K562 (cell line): ENCODE results near the gene RSPH6A. TPM values are rescaled to one million over a fixed set of nuclear protein-coding genes. Genes with fewer than 3 reads are reported as not detected.
A peak's percentile ranks its signal among the peaks of the same experiment; 100 is the strongest.

Experiments
- ATAC-seq: fragments of 200-7000 bp; cut with Tn5 transposase; 3 replicates; pipeline ENCODE4 v1.9.1; 2020; ENCODE audit warnings: moderate library complexity
- BruUV-seq: library from RNA; stranded (reverse); fragments of 400-500 nt; replicated peaks from 2 replicates; lab custom pipeline; 2021; lab: Mats Ljungman, UMichigan
- CTCF ChIA-PET: fragments of 300-600 bp; formaldehyde crosslinking; extraction: SDS; loops from one replicate; lab custom pipeline; 2021; ENCODE audit warnings: low intra/inter-chr PET ratio; lab: Yijun Ruan, JAX
- POLR2A ChIA-PET: fragments of 300-600, 350-650 bp; sonication (Branson Sonifier 250); formaldehyde crosslinking; extraction: SDS; loops from one replicate; lab custom pipeline; 2021; ENCODE audit warnings: antibody characterized with exemption, inconsistent platforms; lab: Yijun Ruan, JAX
- DNase-seq, 4 experiments: peaks; one replicate each; pipeline versions ENCODE4 v3.0.0 to v3.0.0-alpha.2; 2011 to 2018; ENCODE audit warnings: low spot score in 3 of 4, mixed read lengths in 3 of 4; ENCODE audit errors: extremely low read depth in 1 of 4
- FAIRE-seq: peaks from 2 replicates; lab custom pipeline; 2011; peaks lifted over from hg19 to GRCh38; lab: Jason Lieb, UNC
- H2AFZ ChIP-seq: 2 replicates; pipeline ENCODE4 v1.6.0; 2011; ENCODE audit warnings: low read depth, low read length, control low read depth, inconsistent platforms
- H3K27ac ChIP-seq: fragments of 200-600 bp; 3 replicates; pipeline ENCODE4 v1.8.0; 2011; ENCODE audit warnings: low read depth, mild to moderate bottlenecking, control low read depth, inconsistent platforms, low read length, moderate library complexity, mixed read lengths; ENCODE audit errors: extremely low read depth
- H3K27me3 ChIP-seq, 2 experiments: fragments of 300-600 bp in 1 of 2; 2 replicates in 1 of 2; 3 replicates in 1 of 2; pipeline versions ENCODE4 v1.6.0 to v1.8.0; 2011; ENCODE audit warnings: inconsistent platforms in 2 of 2, low read length in 2 of 2, mild to moderate bottlenecking in 1 of 2, mixed read lengths in 1 of 2, moderate library complexity in 1 of 2; ENCODE audit not compliant: control insufficient read depth in 2 of 2, insufficient read depth in 2 of 2
- H3K36me3 ChIP-seq: fragments of 300-600 bp; 3 replicates; pipeline ENCODE4 v1.8.0; 2011; ENCODE audit warnings: mild to moderate bottlenecking, low read length, inconsistent platforms; ENCODE audit not compliant: control insufficient read depth, insufficient read depth
- H3K4me1 ChIP-seq, 2 experiments: fragments of 200-600 bp in 1 of 2; replicated peaks in 1 of 2; 2 replicates in 1 of 2; 3 replicates in 1 of 2; pipeline versions ENCODE4 v1.5.1 to v1.8.0; 2011; ENCODE audit warnings: inconsistent platforms in 2 of 2, low read length in 2 of 2, mild to moderate bottlenecking in 1 of 2, mixed read lengths in 1 of 2, moderate library complexity in 1 of 2; ENCODE audit not compliant: control insufficient read depth in 2 of 2, insufficient read depth in 2 of 2
- H3K4me2 ChIP-seq: 2 replicates; pipeline ENCODE4 v1.6.1; 2011; ENCODE audit warnings: low read length, control low read depth, inconsistent platforms, mixed read lengths; ENCODE audit not compliant: insufficient read depth
- H3K4me3 ChIP-seq: fragments of 200-600 bp; sonication (generic), shearing (Covaris generic); 2 replicates; pipeline ENCODE4 v1.5.1; 2016; ENCODE audit warnings: control low read depth, inconsistent platforms
- H3K79me2 ChIP-seq: fragments of 200-600 bp; 3 replicates; pipeline ENCODE4 v1.8.0; 2011; ENCODE audit warnings: low read length, inconsistent platforms; ENCODE audit not compliant: control insufficient read depth, insufficient read depth
- H3K9ac ChIP-seq, 2 experiments: 2 replicates each; pipeline versions ENCODE4 v1.6.0 to v1.6.1; 2011; ENCODE audit warnings: low read depth in 2 of 2, low read length in 2 of 2, control low read depth in 1 of 2, inconsistent platforms in 1 of 2, mild to moderate bottlenecking in 1 of 2, mixed read lengths in 1 of 2; ENCODE audit not compliant: insufficient read depth in 1 of 2
- H3K9me1 ChIP-seq: one replicate; pipeline ENCODE4 v1.6.0; 2011; ENCODE audit warnings: inconsistent platforms, mild to moderate bottlenecking, low read length, moderate library complexity; ENCODE audit not compliant: control insufficient read depth, insufficient read depth
- H3K9me3 ChIP-seq: replicated peaks from 2 replicates; pipeline ENCODE4 v1.5.1; 2011; ENCODE audit warnings: low read depth, low read length, inconsistent platforms; ENCODE audit not compliant: control insufficient read depth, insufficient read depth
- H4K20me1 ChIP-seq: replicated peaks from 2 replicates; pipeline ENCODE4 v1.6.1; 2011; ENCODE audit warnings: low read length, inconsistent platforms, mixed read lengths; ENCODE audit not compliant: control insufficient read depth, insufficient read depth
- ASH1L ChIP-seq: fragments of 450-650 bp; IDR thresholded peaks from 2 replicates; pipeline ENCODE4 v1.6.1; 2018; ENCODE audit warnings: borderline replicate concordance, mild to moderate bottlenecking, low read depth; ENCODE audit not compliant: partially characterized antibody
- GABPB1 ChIP-seq: sonication (generic); formaldehyde crosslinking; IDR thresholded peaks from 2 replicates; pipeline ENCODE4 v1.8.0; 2022; ENCODE audit warnings: mild to moderate bottlenecking, missing genetic modification reagents
- GATAD2B ChIP-seq: fragments of 450-650 bp; IDR thresholded peaks from 2 replicates; pipeline ENCODE4 v1.6.1; 2017; ENCODE audit warnings: mild to moderate bottlenecking, borderline replicate concordance
- HNRNPL ChIP-seq: fragments of 200-400 bp; formaldehyde crosslinking; IDR thresholded peaks from 2 replicates; pipeline ENCODE4 v1.6.1; 2017; ENCODE audit warnings: low read depth, mild to moderate bottlenecking, low read length
- RCOR1 ChIP-seq, 2 experiments: IDR thresholded peaks; 2 replicates each; pipeline ENCODE4 v1.6.1; 2012; ENCODE audit warnings: low read depth in 2 of 2, low read length in 2 of 2, borderline replicate concordance in 1 of 2, improper control_type of control experiment in 1 of 2
- SRSF1 ChIP-seq: fragments of 200-400 bp; formaldehyde crosslinking; IDR thresholded peaks from 2 replicates; pipeline ENCODE4 v1.6.1; 2017; ENCODE audit warnings: mild to moderate bottlenecking, low read depth, low read length, moderate library complexity
- TAF1 ChIP-seq: IDR thresholded peaks from 2 replicates; pipeline ENCODE4 v1.6.1; 2011; ENCODE audit warnings: mild to moderate bottlenecking, low read length, moderate library complexity; ENCODE audit not compliant: insufficient read depth, control insufficient read depth, severe bottlenecking; ENCODE audit errors: extremely low read depth
- ZC3H11A ChIP-seq: IDR thresholded peaks from 2 replicates; pipeline ENCODE4 v1.6.1; 2012; ENCODE audit warnings: low read depth, low read length, improper control_type of control experiment
- WGBS: fragments of 100-300 bp; shearing (Covaris generic); methylation state at CpG from one replicate; pipeline ENCODE4 v1.1.6; 2016; ENCODE audit warnings: low coverage, mixed read lengths; ENCODE audit not compliant: insufficient coverage; ENCODE audit errors: missing lambda C conversion rate; 5-methylcytosine and 5-hydroxymethylcytosine counted together
- in situ Hi-C: fragments of 300-500 bp; cut with MboI; formaldehyde crosslinking; loops from 4 replicates; pipeline ENCODE4 v1.15.0; 2018; ENCODE audit warnings: inconsistent platforms, mixed read lengths
- intact Hi-C: fragments of 100-400 bp; cut with micrococcal nuclease; formaldehyde crosslinking; loops from 2 replicates; pipeline ENCODE4 v1.14.2; 2022
- polyA plus RNA-seq, 8 experiments: library from polyadenylated mRNA; depleted of rRNA in 4 of 8; stranded (reverse) in 5 of 8; unstranded in 3 of 8; fragments of >200 nt; fragmentation: Nextera tagmentation in 2 of 8; fragmentation: Illumina TruSeq in 1 of 8; extraction: Ambion mirVana in 2 of 8; extraction: Trizol in 1 of 8; gene quantifications; 2 replicates each; pipeline versions ENCODE4 v1.2.1 to v1.2.3, GENCODE V29; 2011 to 2014; ENCODE audit warnings: inconsistent platforms in 1 of 8, missing spikeins in 1 of 8
- total RNA-seq, 7 experiments: library from RNA; depleted of rRNA in 6 of 7; stranded (reverse); fragments of >200 nt in 6 of 7; fragmentation: Illumina TruSeq in 2 of 7; extraction: Trizol in 2 of 7; gene quantifications; 2 replicates each; pipeline versions ENCODE4 v1.2.1 to v1.2.3, GENCODE V29; 2011 to 2021; ENCODE audit warnings: low replicate concordance in 1 of 7
- TF ChIP-seq, protein P1 (sequence below): sonication (generic); formaldehyde crosslinking; IDR thresholded peaks from 2 replicates; pipeline ENCODE4 v1.8.1; 2023; ENCODE audit warnings: mild to moderate bottlenecking, missing genetic modification reagents
- TF ChIP-seq, protein P2 (sequence below): fragments of 450-650 bp; IDR thresholded peaks from 2 replicates; pipeline ENCODE4 v1.6.1; 2016; ENCODE audit warnings: antibody characterized with exemption
- TF ChIP-seq, protein P3 (sequence below): fragments of 450-650 bp; IDR thresholded peaks from 2 replicates; pipeline ENCODE4 v1.7.0; 2016; ENCODE audit warnings: borderline replicate concordance
- TF ChIP-seq, protein P4 (sequence below): fragments of 250-450 bp; sonication (Bioruptor Pico); IDR thresholded peaks from 2 replicates; pipeline ENCODE4 v1.8.0; 2021; ENCODE audit warnings: moderate library complexity, mild to moderate bottlenecking, inconsistent platforms

Gene RSPH6A
- total and polyA plus RNA-seq, 9 of the 15 experiments (the other 6 are each of a cell fraction or from before 2014, with no cell fraction given): 0.03 to 0.15 (median 0.07) TPM; not detected in 5

DNA sequence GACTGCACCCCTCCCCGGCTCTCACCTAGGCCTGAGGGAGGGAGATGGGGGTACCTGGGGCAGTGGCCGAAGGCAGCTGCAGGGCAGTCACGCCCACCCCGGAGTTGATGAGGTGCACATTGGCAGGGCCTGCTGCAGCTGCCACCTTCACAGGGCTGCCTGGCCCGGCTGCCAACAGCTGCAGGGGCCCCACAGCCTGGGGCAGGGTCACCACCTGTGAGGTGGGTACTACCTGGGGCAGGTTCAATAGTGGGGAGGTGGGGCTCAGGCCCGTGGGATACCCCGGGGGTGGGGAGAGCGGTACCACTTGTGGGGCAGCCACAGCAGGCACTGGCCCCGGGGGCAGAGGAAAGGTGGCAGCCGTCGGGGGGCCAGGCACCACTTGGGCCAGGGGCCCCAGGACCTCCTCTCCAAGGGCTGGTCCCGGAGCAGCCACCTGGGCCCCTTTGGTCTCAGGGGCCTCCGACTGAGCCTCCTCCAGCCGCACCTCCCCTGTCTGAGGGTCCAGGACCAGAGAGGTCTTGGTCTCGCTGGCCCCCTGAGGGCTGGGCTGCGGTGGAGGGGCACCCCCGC lies 48.7 kb downstream of the RSPH6A start:
- H3K79me2 ChIP-seq: peaks cover 17% of the 10 kb centered on the region; the same call in 2 of the 3 replicates
- BruUV-seq: no TSS peak
- H3K27ac ChIP-seq: no peak overlapping the region; the same call in 2 of the 3 replicates
- in situ Hi-C loops: no loop called here
- H3K27me3 ChIP-seq: no peaks in the 10 kb centered on the region
- DNase-seq (no peak), ATAC-seq (no peak), FAIRE-seq (no peak)
- no peaks in the 10 kb centered on the region for H3K9me3 ChIP-seq
- CTCF ChIA-PET: no interaction called here
- peak overlapping the region; percentile 56; the same call in 1 of the 2 replicates for H3K4me3 ChIP-seq
- no peak overlapping the region for H3K4me2 ChIP-seq
- peak overlapping the region in 1 of 2 experiments; percentile 98; a peak in 1 of 4 replicates for H3K9ac ChIP-seq
- peaks cover 10 to 86% of the 10 kb centered on the region in 2 experiments; a peak in 4 of 5 replicates for H3K4me1 ChIP-seq
- TF ChIP-seq, protein P1, sequence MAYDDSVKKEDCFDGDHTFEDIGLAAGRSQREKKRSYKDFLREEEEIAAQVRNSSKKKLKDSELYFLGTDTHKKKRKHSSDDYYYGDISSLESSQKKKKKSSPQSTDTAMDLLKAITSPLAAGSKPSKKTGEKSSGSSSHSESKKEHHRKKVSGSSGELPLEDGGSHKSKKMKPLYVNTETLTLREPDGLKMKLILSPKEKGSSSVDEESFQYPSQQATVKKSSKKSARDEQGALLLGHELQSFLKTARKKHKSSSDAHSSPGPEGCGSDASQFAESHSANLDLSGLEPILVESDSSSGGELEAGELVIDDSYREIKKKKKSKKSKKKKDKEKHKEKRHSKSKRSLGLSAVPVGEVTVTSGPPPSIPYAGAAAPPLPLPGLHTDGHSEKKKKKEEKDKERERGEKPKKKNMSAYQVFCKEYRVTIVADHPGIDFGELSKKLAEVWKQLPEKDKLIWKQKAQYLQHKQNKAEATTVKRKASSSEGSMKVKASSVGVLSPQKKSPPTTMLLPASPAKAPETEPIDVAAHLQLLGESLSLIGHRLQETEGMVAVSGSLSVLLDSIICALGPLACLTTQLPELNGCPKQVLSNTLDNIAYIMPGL: no peak
- TF ChIP-seq GATAD2B (no peak), GABPB1 (CRISPR knock-in tag) (0 out of 2 replicates have a peak, but pooled peaks have one; percentile 21), ZC3H11A (no peak), ASH1L (no peak), HNRNPL (0 out of 2 replicates have a peak, but pooled peaks have one; percentile 34), SRSF1 (no peak), TAF1 (no peak), RCOR1 (IDR thresholded peaks at IDR 0.05; ENCODE audit: borderline replicate concordance in 1 of 2, low read depth in 2 of 2, low read length in 2 of 2) (no peak)
- TF ChIP-seq, protein P2, sequence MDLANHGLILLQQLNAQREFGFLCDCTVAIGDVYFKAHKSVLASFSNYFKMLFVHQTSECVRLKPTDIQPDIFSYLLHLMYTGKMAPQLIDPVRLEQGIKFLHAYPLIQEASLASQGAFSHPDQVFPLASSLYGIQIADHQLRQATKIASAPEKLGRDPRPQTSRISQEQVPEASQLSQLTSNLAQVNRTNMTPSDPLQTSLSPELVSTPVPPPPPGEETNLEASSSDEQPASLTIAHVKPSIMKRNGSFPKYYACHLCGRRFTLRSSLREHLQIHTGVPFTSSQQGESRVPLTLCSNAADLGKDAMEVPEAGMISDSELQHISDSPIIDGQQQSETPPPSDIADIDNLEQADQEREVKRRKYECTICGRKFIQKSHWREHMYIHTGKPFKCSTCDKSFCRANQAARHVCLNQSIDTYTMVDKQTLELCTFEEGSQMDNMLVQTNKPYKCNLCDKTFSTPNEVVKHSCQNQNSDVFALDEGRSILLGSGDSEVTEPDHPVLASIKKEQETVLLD: no peak
- TF ChIP-seq, protein P3, sequence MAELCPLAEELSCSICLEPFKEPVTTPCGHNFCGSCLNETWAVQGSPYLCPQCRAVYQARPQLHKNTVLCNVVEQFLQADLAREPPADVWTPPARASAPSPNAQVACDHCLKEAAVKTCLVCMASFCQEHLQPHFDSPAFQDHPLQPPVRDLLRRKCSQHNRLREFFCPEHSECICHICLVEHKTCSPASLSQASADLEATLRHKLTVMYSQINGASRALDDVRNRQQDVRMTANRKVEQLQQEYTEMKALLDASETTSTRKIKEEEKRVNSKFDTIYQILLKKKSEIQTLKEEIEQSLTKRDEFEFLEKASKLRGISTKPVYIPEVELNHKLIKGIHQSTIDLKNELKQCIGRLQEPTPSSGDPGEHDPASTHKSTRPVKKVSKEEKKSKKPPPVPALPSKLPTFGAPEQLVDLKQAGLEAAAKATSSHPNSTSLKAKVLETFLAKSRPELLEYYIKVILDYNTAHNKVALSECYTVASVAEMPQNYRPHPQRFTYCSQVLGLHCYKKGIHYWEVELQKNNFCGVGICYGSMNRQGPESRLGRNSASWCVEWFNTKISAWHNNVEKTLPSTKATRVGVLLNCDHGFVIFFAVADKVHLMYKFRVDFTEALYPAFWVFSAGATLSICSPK: no peak
- TF ChIP-seq, protein P4, sequence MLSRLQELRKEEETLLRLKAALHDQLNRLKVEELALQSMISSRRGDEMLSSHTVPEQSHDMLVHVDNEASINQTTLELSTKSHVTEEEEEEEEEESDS (CRISPR knock-in tag): no peak
- H3K36me3 ChIP-seq: peaks cover 4% of the 10 kb centered on the region; the same call in 1 of the 3 replicates
- no peaks in the 10 kb centered on the region for H3K9me1 ChIP-seq
- POLR2A ChIA-PET: interaction anchor here (1.2 to 1.7 kb wide), 2 partner anchors 11 to 17 kb away, joined by 4 read pairs; no protein-coding TSS in a partner anchor
- no peak overlapping the region for H2AFZ ChIP-seq
- intact Hi-C loops: no loop called here
- WGBS: 82% methylated on average over 6 of the region's 17 CpGs
- H4K20me1 ChIP-seq: no peaks in the 10 kb centered on the region
